ENCODE measurements around the gene LIN54. TPM values are rescaled to one million over a fixed set of nuclear protein-coding genes. Genes with fewer than 3 reads are reported as not detected.

LIN54 gene
- total RNA-seq, 1 experiment from 2014 or later = 14.5 TPM

GRCh38 chr4:82968972-82969371 lies 41.7 kb downstream of the LIN54 start:
- ATAC-seq = no peak
- H3K27ac ChIP-seq (ENCODE audit: low read length) = no peak overlapping the region
- TF ChIP-seq REST (IDR thresholded peaks at IDR 0.05; ENCODE audit: insufficient read depth in 1 of 2, low read depth in 2 of 2, low read length in 1 of 2) (no peak), SIN3A (IDR thresholded peaks at IDR 0.05; ENCODE audit: borderline replicate concordance, insufficient read depth, low read depth, low read length) (no peak)
- no peaks in the 10 kb centered on the region for H3K4me1 ChIP-seq (ENCODE audit: control insufficient read depth, insufficient read depth, low read length)
- POLR2A ChIA-PET = no interaction called here
- no peaks in the 10 kb centered on the region for H3K27me3 ChIP-seq (ENCODE audit: control insufficient read depth, insufficient read depth, low read length)
- no peaks in the 10 kb centered on the region for H3K9me3 ChIP-seq (ENCODE audit: control insufficient read depth, insufficient read depth, low read depth, low read length)
- CTCF ChIA-PET = no interaction called here
- H3K4me3 ChIP-seq (ENCODE audit: low read depth in 2 of 2, low read length in 2 of 2) = no peak overlapping the region
- no TSS peak for BruUV-seq (replicated peaks)
- DNase-seq (ENCODE audit: low read depth, low spot score) = no peak
- intact Hi-C loops (cut with micrococcal nuclease; ENCODE audit: unreplicated experiment) = no loop called here
- in situ Hi-C loops (cut with HindIII; ENCODE audit: low pct_unique_long_range_greater_than_20kb, low sequenced_read_pairs) = no loop called here
- H3K36me3 ChIP-seq (ENCODE audit: control insufficient read depth, insufficient read depth, low read length) = peaks cover 3% of the 10 kb centered on the region; the same call in 1 of the 2 replicates

GRCh38 chr4:82965763-82966162 lies 44.9 kb downstream of the LIN54 start:
- CTCF ChIA-PET = interaction anchor here (0.7 kb wide), 1 partner anchor 181 kb away, joined by 6 read pairs; no protein-coding TSS in a partner anchor
- no peak for DNase-seq (ENCODE audit: low read depth, low spot score)
- no peaks in the 10 kb centered on the region for H3K4me1 ChIP-seq (ENCODE audit: control insufficient read depth, insufficient read depth, low read length)
- H3K36me3 ChIP-seq (ENCODE audit: control insufficient read depth, insufficient read depth, low read length) = peaks cover 3% of the 10 kb centered on the region; the same call in 1 of the 2 replicates
- no TSS peak for BruUV-seq (replicated peaks)
- intact Hi-C loops (cut with micrococcal nuclease; ENCODE audit: unreplicated experiment) (no loop called here), in situ Hi-C loops (cut with HindIII; ENCODE audit: low pct_unique_long_range_greater_than_20kb, low sequenced_read_pairs) (no loop called here)
- no peak overlapping the region for H3K4me3 ChIP-seq (ENCODE audit: low read depth in 2 of 2, low read length in 2 of 2)
- H3K27me3 ChIP-seq (ENCODE audit: control insufficient read depth, insufficient read depth, low read length) = no peaks in the 10 kb centered on the region
- no peak for ATAC-seq
- TF ChIP-seq, protein P1, sequence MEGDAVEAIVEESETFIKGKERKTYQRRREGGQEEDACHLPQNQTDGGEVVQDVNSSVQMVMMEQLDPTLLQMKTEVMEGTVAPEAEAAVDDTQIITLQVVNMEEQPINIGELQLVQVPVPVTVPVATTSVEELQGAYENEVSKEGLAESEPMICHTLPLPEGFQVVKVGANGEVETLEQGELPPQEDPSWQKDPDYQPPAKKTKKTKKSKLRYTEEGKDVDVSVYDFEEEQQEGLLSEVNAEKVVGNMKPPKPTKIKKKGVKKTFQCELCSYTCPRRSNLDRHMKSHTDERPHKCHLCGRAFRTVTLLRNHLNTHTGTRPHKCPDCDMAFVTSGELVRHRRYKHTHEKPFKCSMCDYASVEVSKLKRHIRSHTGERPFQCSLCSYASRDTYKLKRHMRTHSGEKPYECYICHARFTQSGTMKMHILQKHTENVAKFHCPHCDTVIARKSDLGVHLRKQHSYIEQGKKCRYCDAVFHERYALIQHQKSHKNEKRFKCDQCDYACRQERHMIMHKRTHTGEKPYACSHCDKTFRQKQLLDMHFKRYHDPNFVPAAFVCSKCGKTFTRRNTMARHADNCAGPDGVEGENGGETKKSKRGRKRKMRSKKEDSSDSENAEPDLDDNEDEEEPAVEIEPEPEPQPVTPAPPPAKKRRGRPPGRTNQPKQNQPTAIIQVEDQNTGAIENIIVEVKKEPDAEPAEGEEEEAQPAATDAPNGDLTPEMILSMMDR (IDR thresholded peaks at IDR 0.05) = no peak
- TF ChIP-seq TCF7L2 (IDR thresholded peaks at IDR 0.05; ENCODE audit: low read depth, low read length) (no peak), REST (IDR thresholded peaks at IDR 0.05; ENCODE audit: insufficient read depth in 1 of 2, low read depth in 2 of 2, low read length in 1 of 2) (no peak)
- H3K27ac ChIP-seq (ENCODE audit: low read length) = no peak overlapping the region
- POLR2A ChIA-PET = no interaction called here
- no peaks in the 10 kb centered on the region for H3K9me3 ChIP-seq (ENCODE audit: control insufficient read depth, insufficient read depth, low read depth, low read length)
